Smooth muscle cell (in vitro differentiated cells): Measurements from ENCODE around the gene CEMIP2. TPM values are rescaled to one million over a fixed set of nuclear protein-coding genes. Genes with fewer than 3 reads are reported as not detected.

ENCODE experiments used
- DNase-seq: peaks from one replicate; lab custom pipeline; 2025; ENCODE audit not compliant: unreplicated experiment; lab: John Stamatoyannopoulos, UW
- H2AFZ ChIP-seq: fragments of 200-600 bp; sonication (generic); 2 replicates; pipeline ENCODE4 v1.6.0; 2016; ENCODE audit warnings: antibody characterized with exemption, low read depth, mild to moderate bottlenecking
- H3F3A ChIP-seq: fragments of 200-600 bp; sonication (generic); 2 replicates; pipeline ENCODE4 v1.6.0; 2017; ENCODE audit warnings: antibody characterized with exemption, low read depth
- H3K27ac ChIP-seq: fragments of 200-600 bp; sonication (generic); 2 replicates; pipeline ENCODE4 v1.5.1; 2016; ENCODE audit warnings: low read depth, mild to moderate bottlenecking
- H3K27me3 ChIP-seq: fragments of 200-600 bp; sonication (generic); 2 replicates; pipeline ENCODE4 v1.6.1; 2016; ENCODE audit warnings: low read depth, mild to moderate bottlenecking
- H3K36me3 ChIP-seq: fragments of 200-600 bp; sonication (generic); 2 replicates; pipeline ENCODE4 v1.5.1; 2016; ENCODE audit warnings: low read depth
- H3K4me1 ChIP-seq: fragments of 200-600 bp; sonication (generic); 2 replicates; pipeline ENCODE4 v1.5.1; 2016; ENCODE audit warnings: low read depth
- H3K4me2 ChIP-seq: fragments of 200-600 bp; sonication (generic); 2 replicates; pipeline ENCODE4 v1.6.0; 2016; ENCODE audit warnings: mild to moderate bottlenecking
- H3K4me3 ChIP-seq: fragments of 200-600 bp; sonication (generic); 2 replicates; pipeline ENCODE4 v1.5.1; 2016; ENCODE audit warnings: mild to moderate bottlenecking
- H3K79me2 ChIP-seq: fragments of 200-600 bp; sonication (generic); 2 replicates; pipeline ENCODE4 v1.6.0; 2016; ENCODE audit warnings: low read depth, mild to moderate bottlenecking
- H3K9ac ChIP-seq: fragments of 200-600 bp; sonication (generic); 2 replicates; pipeline ENCODE4 v1.6.0; 2016; ENCODE audit warnings: low read depth
- H3K9me3 ChIP-seq: fragments of 200-600 bp; sonication (generic); replicated peaks from 2 replicates; pipeline ENCODE4 v1.5.1; 2016; ENCODE audit warnings: low read depth
- H4K20me1 ChIP-seq: fragments of 200-600 bp; sonication (generic); 2 replicates; pipeline ENCODE4 v1.6.0; 2016; ENCODE audit warnings: low read depth
- CTCF ChIP-seq: fragments of 200-600 bp; sonication (generic); IDR thresholded peaks from 2 replicates; pipeline ENCODE4 v1.5.1; 2017; ENCODE audit warnings: borderline replicate concordance, mild to moderate bottlenecking, antibody characterized with exemption; ENCODE audit not compliant: insufficient read depth, poor library complexity, severe bottlenecking
- WGBS: methylation state at CpG from one replicate; pipeline ENCODE4 v1.1.7; 2016; ENCODE audit warnings: low lambda C conversion rate; 5-methylcytosine and 5-hydroxymethylcytosine counted together
- polyA plus RNA-seq: library from polyadenylated mRNA; unstranded; fragments of >200 nt; fragmentation: Nextera tagmentation; extraction: Ambion mirVana; gene quantifications from 2 replicates; pipeline ENCODE4 v1.2.1, GENCODE V29; 2016
- total RNA-seq: library from RNA; depleted of rRNA; stranded (reverse); fragments of >200 nt; gene quantifications from 2 replicates; pipeline ENCODE4 v1.2.3, GENCODE V29; 2014

Gene CEMIP2
- total and polyA plus RNA-seq, 2 experiments from 2014 or later: 46.1 to 103 TPM

- Histone ChIP-seq H3K27ac (peak overlapping the region; percentile 97), H3K4me3 (no peak overlapping the region), H4K20me1 (no peaks in the 10 kb centered on the region), H3K36me3 (no peaks in the 10 kb centered on the region), H3K27me3 (no peaks in the 10 kb centered on the region), H3K9ac (peak overlapping the region; percentile 80), H3K79me2 (no peaks in the 10 kb centered on the region), H3F3A (peaks cover 48% of the 10 kb centered on the region), H3K4me1 (peaks cover 41% of the 10 kb centered on the region), H3K9me3 (no peaks in the 10 kb centered on the region), H2AFZ (no peak overlapping the region), H3K4me2 (peak overlapping the region; percentile 30)
- WGBS: 1% methylated on average over 3 of the region's 3 CpGs
- TF ChIP-seq CTCF: no peak
- DNase-seq: no peak
Measured at GRCh38 chr9:71681708-71682272, 86.5 kb downstream of the CEMIP2 start.

GRCh38 chr9:71681104-71681707, 87.1 kb downstream of the CEMIP2 start:
- no peaks in the 10 kb centered on the region for H4K20me1 ChIP-seq
- no peak overlapping the region for H3K4me3 ChIP-seq
- no peaks in the 10 kb centered on the region for H3K27me3 ChIP-seq
- TF ChIP-seq CTCF: no peak
- 22% methylated on average over 1 of the region's 1 CpG for WGBS
- no peak overlapping the region for H2AFZ ChIP-seq
- no peaks in the 10 kb centered on the region for H3K79me2 ChIP-seq
- no peak for DNase-seq
- no peaks in the 10 kb centered on the region for H3K9me3 ChIP-seq
- peak overlapping the region; percentile 80 for H3K9ac ChIP-seq
- peak overlapping the region; percentile 30 for H3K4me2 ChIP-seq
- peak overlapping the region; percentile 97 for H3K27ac ChIP-seq
- H3K4me1 ChIP-seq: peaks cover 41% of the 10 kb centered on the region
- H3K36me3 ChIP-seq: no peaks in the 10 kb centered on the region
- peaks cover 48% of the 10 kb centered on the region for H3F3A ChIP-seq

GRCh38 chr9:71680189-71680980, 87.9 kb downstream of the CEMIP2 start:
- Histone ChIP-seq H3K9ac (peak overlapping the region; percentile 80), H3K4me2 (peak overlapping the region; percentile 30), H3K36me3 (no peaks in the 10 kb centered on the region), H4K20me1 (no peaks in the 10 kb centered on the region), H3K79me2 (no peaks in the 10 kb centered on the region), H3K27me3 (no peaks in the 10 kb centered on the region), H3F3A (peaks cover 41% of the 10 kb centered on the region), H3K9me3 (no peaks in the 10 kb centered on the region), H3K4me3 (no peak overlapping the region), H2AFZ (no peak overlapping the region), H3K4me1 (peaks cover 41% of the 10 kb centered on the region), H3K27ac (peak overlapping the region; percentile 97)
- TF ChIP-seq CTCF: no peak
- DNase-seq: no peak
- WGBS: 28% methylated on average over 5 of the region's 5 CpGs
